ENCODE data around the gene DYRK4.

The DYRK4 gene

DNA sequence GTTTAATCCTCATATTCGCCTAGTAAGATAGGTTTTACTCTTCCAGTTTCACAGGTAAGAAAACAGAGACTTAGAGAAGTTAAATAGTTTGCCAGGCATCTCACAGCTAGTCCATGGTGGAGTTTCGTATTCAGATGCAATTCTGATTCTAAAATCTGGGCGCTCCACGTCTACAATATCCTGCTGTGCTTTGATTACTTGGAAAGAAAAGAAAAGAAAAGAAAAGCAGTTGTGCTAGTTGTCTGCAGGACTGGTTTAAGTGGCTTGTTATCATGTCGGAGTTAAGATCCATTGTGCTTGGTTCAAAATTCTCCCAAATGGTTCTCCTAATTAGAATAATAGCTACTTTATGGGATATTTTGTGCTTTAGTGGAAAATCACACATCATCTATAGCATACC is 68.3 kb downstream of the DYRK4 start:
- no peak for DNase-seq

DNA sequence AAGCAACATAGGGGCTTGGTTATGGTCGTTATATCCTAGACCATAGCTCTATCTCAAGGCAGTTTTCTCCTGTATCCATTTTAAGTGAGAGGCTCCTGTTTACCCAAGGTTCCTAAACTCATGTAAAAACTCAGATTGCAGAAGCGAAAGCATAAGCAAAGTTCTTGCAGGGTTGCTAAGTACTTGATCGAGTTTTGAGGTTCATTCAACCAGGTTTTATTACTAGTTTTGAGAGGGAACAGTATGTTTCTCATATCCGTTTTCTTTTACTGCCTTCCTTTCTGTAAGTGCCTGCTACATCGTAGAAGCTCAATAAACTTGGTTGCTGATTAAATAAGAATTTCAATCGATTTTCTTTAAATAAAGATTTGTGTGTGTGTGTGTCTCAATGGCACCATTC is 81.7 kb downstream of the DYRK4 start:
- DNase-seq, result no peak

DNA sequence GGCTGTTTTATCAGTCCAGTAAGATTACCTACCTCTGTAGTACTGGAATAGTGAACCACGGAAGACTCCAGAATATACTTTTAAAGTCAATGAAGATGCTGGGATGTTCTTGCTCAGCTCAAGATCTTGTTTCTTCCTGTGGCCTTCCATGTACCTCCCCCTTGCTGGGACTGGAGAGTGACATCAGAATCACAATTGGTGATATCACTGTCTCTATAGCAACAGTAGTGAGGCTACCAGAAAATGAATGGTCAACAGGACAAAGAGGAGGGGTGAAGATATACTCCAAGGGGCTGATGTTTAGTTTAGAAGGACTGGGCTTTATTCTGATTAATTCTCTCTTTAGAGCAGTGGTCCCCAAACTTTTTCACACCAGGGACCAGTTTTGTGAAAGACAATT is 83.0 kb downstream of the DYRK4 start:
- DNase-seq, result no peak

DNA sequence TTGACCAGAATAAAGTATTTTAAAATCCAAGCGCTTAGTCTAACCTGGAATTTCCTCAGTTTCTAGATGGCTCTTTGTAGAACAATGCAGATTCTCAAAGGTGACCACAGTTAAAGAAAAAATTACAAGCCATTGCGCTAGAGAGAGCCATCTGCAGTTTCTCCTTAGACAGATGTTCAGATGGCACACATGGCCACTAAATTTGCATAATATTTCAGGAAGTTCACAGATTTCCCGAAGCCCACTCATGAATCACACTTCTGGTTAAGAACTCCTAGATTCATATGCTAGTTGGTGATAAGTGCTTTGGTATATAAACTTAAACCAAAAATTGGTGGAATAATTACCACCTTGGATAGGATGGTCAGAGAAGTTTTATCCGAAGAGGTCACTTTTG is 86.1 kb downstream of the DYRK4 start:
- DNase-seq, result peak; percentile 0

DNA sequence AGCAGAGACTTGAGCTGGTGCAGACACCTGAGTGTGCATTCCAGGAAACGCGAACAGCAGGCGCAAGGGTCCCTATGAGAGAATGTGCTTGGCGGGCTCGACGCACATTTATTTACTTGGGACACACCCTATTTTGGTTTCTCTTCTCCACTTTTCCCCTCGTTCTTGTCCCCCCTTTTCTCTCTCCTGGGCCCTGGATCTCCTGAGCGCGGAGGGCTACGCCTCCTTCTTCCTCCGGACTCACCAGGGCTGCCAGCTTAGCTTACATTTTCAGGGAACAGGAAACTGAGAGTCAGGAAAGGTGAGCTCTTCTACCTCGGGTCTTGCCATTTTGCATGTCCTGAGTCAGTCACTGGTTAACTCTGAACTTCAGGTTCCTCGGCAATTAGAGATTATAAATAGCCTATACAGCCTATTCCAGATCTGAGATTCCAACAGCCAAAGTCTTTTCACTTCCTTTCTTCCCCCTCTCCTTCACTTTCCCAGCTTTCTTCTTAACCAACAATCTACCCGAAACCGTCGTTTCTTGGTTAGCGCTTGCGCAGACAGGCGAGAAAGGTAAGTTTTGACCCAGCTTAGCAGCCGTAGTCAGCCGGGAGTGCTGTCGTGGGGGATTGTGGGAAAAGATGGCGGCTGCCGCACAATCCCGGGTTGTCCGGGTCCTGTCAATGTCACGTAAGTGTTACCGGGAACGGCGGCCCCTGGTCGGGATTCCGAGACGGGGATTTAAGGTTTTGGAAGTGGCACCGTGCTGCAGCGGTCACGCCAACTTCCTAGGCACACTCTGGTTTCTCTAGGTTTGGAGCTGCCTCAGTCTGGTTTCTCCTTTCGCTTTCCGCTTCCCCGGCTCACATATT is 86.7 kb downstream of the DYRK4 start, which contains the start of the genes AKAP3 and NDUFA9:
Gene AKAP3 (minus strand): TSS at position 551 of the 857 bp plus-strand sequence. CDS start 10,855 bp downstream, outside the sequence.
Gene NDUFA9 (plus strand): TSS at position 614 of the 857 bp plus-strand sequence. CDS start 13 bp downstream, at position 627.
- DNase-seq, result peak; percentile 52

DNA sequence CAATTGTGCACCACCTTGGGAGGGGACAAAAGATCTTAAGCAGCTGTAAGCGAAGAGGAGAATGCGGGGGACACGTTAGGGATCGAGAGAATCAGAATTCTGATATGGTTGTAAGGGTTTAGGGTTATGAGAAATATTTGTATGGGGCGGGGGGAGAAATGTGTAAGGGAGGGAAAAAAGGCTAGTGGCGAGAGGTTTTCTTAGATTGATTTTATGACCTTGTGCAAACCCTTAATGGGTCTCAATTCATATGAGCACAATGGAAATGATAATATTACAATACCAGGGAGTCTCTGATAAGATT is 87.3 kb downstream of the DYRK4 start:
- DNase-seq, result no peak

DNA sequence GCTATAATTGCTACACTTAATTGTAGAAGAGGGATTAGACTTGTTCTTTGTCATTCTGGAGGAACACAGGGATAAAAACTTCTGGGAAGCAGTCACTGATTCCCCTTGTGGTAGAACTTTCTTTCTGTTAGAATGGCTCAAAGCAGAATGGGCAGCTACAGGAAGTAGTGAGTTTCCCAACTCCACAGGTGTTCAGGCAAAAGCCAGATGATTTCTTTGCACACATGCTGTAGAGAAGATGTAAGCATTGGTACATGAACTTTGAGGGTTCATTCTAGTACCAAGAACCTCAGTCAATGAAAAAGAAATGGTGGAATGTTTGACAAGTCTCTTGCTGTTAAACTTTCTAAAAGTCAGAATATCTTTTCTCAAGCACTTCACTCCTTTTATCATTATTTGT is 91.2 kb downstream of the DYRK4 start:
- DNase-seq, result no peak

DNA sequence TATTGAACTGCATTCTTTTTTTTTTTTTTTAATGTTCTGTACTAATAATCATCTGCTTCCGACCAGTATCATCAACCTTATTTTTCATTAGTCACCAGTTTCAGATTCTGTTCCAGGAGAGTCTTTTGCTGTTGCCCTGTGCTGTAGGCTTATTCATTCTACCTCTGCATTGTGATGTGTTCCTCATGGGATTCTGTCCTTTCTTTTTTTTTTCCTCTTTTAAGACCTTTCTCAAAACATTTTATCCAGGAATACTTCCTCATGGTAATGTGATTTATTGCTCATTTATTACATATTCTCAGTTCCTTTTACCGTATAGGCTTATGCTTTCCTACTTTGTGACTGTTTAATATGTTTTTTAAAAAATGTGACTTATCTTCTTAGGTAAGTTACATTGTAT is 91.7 kb downstream of the DYRK4 start:
- no peak for DNase-seq
